SK-N-SH (cell line): ENCODE data around the gene KCNQ5. TPM values are rescaled to one million over a fixed set of nuclear protein-coding genes. Genes with fewer than 3 reads are reported as not detected.

ENCODE experiments used
- CTCF ChIA-PET: fragments of 300-600, 350-600 bp; formaldehyde crosslinking; extraction: SDS; loops from one replicate; lab custom pipeline; 2021; lab: Yijun Ruan, JAX
- POLR2A ChIA-PET: fragments of 350-600 bp; sonication (Branson Sonifier 250); formaldehyde crosslinking; extraction: SDS; loops from one replicate; lab custom pipeline; 2020; ENCODE audit warnings: antibody characterized with exemption, inconsistent platforms; lab: Yijun Ruan, JAX
- DNase-seq: peaks from one replicate; pipeline ENCODE4 v3.0.0; 2012
- H2AFZ ChIP-seq: fragments of 200-600 bp; sonication (generic); 2 replicates; pipeline ENCODE4 v1.8.1; 2016; ENCODE audit warnings: antibody characterized with exemption, mild to moderate bottlenecking, low read depth
- H3F3A ChIP-seq: fragments of 200-600 bp; sonication (generic); replicated peaks from 2 replicates; pipeline ENCODE3; 2016; ENCODE audit warnings: antibody characterized with exemption, mild to moderate bottlenecking; ENCODE audit not compliant: insufficient read depth
- H3K27ac ChIP-seq, 2 experiments: fragments of 200-500 bp in 1 of 2; fragments of 200-600 bp in 1 of 2; sonication (Bioruptor generic) in 1 of 2; sonication (generic), shearing (Covaris generic) in 1 of 2; 2 replicates each; pipeline versions ENCODE4 v1.5.1 to v1.6.1; 2014 to 2016; ENCODE audit warnings: low read depth in 2 of 2, inconsistent platforms in 1 of 2, low read length in 1 of 2, mild to moderate bottlenecking in 1 of 2, mixed read lengths in 1 of 2
- H3K27me3 ChIP-seq: fragments of 200-600 bp; sonication (generic), shearing (Covaris generic); 2 replicates; pipeline ENCODE4 v1.6.1; 2016; ENCODE audit warnings: mixed run types; ENCODE audit not compliant: insufficient read depth
- H3K36me3 ChIP-seq, 2 experiments: fragments of 200-500 bp in 1 of 2; fragments of 200-600 bp in 1 of 2; sonication (Bioruptor generic) in 1 of 2; sonication (generic) in 1 of 2; replicated peaks in 1 of 2; 2 replicates each; pipeline versions ENCODE3 to v1.5.1; 2014 to 2016; ENCODE audit warnings: low read length in 1 of 2, mild to moderate bottlenecking in 1 of 2; ENCODE audit not compliant: insufficient read depth in 2 of 2, control insufficient read depth in 1 of 2
- H3K4me1 ChIP-seq, 2 experiments: fragments of 200-500 bp in 1 of 2; fragments of 200-600 bp in 1 of 2; sonication (Bioruptor generic) in 1 of 2; sonication (generic), shearing (Covaris generic) in 1 of 2; 2 replicates each; pipeline versions ENCODE4 v1.5.1 to v1.6.1; 2014 to 2016; ENCODE audit warnings: low read depth in 1 of 2, low read length in 1 of 2, mixed run types in 1 of 2; ENCODE audit not compliant: insufficient read depth in 2 of 2, control insufficient read depth in 1 of 2
- H3K4me2 ChIP-seq: fragments of 200-600 bp; sonication (generic), shearing (Covaris generic); 2 replicates; pipeline ENCODE4 v1.6.1; 2017; ENCODE audit warnings: mixed run types
- H3K4me3 ChIP-seq, 2 experiments: fragments of 200-500 bp in 1 of 2; fragments of 200-600 bp in 1 of 2; sonication (Bioruptor generic) in 1 of 2; sonication (generic), shearing (Covaris generic) in 1 of 2; 2 replicates each; pipeline versions ENCODE4 v1.5.1 to v1.8.1; 2014 to 2016; ENCODE audit warnings: low read depth in 2 of 2, inconsistent platforms in 1 of 2, low read length in 1 of 2, mild to moderate bottlenecking in 1 of 2, mixed read lengths in 1 of 2, moderate library complexity in 1 of 2
- H3K79me2 ChIP-seq: fragments of 200-600 bp; sonication (generic); 2 replicates; pipeline ENCODE4 v1.8.1; 2017; ENCODE audit warnings: mild to moderate bottlenecking; ENCODE audit not compliant: insufficient read depth
- H3K9ac ChIP-seq: fragments of 200-600 bp; sonication (generic); 2 replicates; pipeline ENCODE4 v1.6.1; 2017; ENCODE audit warnings: mixed run types
- H3K9me2 ChIP-seq: fragments of 200-600 bp; sonication (generic); 2 replicates; pipeline ENCODE4 v1.6.1; 2017; ENCODE audit warnings: mixed run types
- H3K9me3 ChIP-seq: fragments of 200-600 bp; sonication (generic); 2 replicates; pipeline ENCODE4 v1.6.1; 2017; ENCODE audit warnings: mixed run types, mild to moderate bottlenecking, moderate library complexity
- H4K20me1 ChIP-seq: fragments of 200-600 bp; sonication (generic); 2 replicates; pipeline ENCODE4 v1.6.1; 2017; ENCODE audit warnings: mild to moderate bottlenecking, mixed run types; ENCODE audit not compliant: insufficient read depth
- CHD2 ChIP-seq: fragments of 150-350 bp; IDR thresholded peaks from 2 replicates; pipeline ENCODE4 v1.6.1; 2018; ENCODE audit warnings: low read length; ENCODE audit not compliant: partially characterized antibody
- EP300 ChIP-seq, 2 experiments: IDR thresholded peaks; 2 replicates each; pipeline versions ENCODE4 v1.4.0 to v1.6.1; 2012; ENCODE audit warnings: borderline replicate concordance in 1 of 2, low read depth in 1 of 2, low read length in 1 of 2
- EZH2phosphoT487 ChIP-seq: fragments of 200-600 bp; sonication (generic); IDR thresholded peaks from 2 replicates; pipeline ENCODE4 v1.6.1; 2017; ENCODE audit warnings: low read depth, mixed run types, mild to moderate bottlenecking, antibody characterized with exemption, moderate library complexity, borderline replicate concordance
- FOSL2 ChIP-seq: IDR thresholded peaks from 2 replicates; pipeline ENCODE4 v1.4.0; 2012; ENCODE audit warnings: low read depth, mild to moderate bottlenecking, moderate library complexity, borderline replicate concordance
- GABPA ChIP-seq: IDR thresholded peaks from 2 replicates; pipeline ENCODE4 v1.4.0; 2012; ENCODE audit warnings: low read depth, mild to moderate bottlenecking
- JUND ChIP-seq: IDR thresholded peaks from 2 replicates; pipeline ENCODE4 v1.4.0; 2012
- MXI1 ChIP-seq: IDR thresholded peaks from 2 replicates; pipeline ENCODE4 v1.6.1; 2012; ENCODE audit warnings: mild to moderate bottlenecking, low read depth, low read length, improper control_type of control experiment
- NFIC ChIP-seq: IDR thresholded peaks from 2 replicates; pipeline ENCODE4 v1.4.0; 2012; ENCODE audit warnings: borderline replicate concordance
- RFX5 ChIP-seq: IDR thresholded peaks from 2 replicates; pipeline ENCODE4 v1.6.1; 2012; ENCODE audit warnings: mild to moderate bottlenecking, improper control_type of control experiment, low read length
- RXRA ChIP-seq: IDR thresholded peaks from 2 replicates; pipeline ENCODE4 v1.4.0; 2012; ENCODE audit warnings: low read depth, mild to moderate bottlenecking, borderline replicate concordance
- TCF12 ChIP-seq: IDR thresholded peaks from 2 replicates; pipeline ENCODE4 v1.4.0; 2012
- TEAD4 ChIP-seq: IDR thresholded peaks from 2 replicates; pipeline ENCODE4 v1.4.0; 2012; ENCODE audit warnings: mild to moderate bottlenecking, borderline replicate concordance; ENCODE audit not compliant: insufficient read depth
- WGBS: methylation state at CpG from one replicate; pipeline ENCODE4 v1.1.6; 2017; ENCODE audit warnings: low lambda C conversion rate; 5-methylcytosine and 5-hydroxymethylcytosine counted together
- polyA plus RNA-seq, 3 experiments: library from polyadenylated mRNA; depleted of rRNA; stranded (reverse); fragments of >200 nt; gene quantifications; 2 replicates each; pipeline ENCODE4 v1.2.3, GENCODE V29; 2012

Gene KCNQ5
- polyA plus RNA-seq, 1 of the 3 experiments (the other 2 are of a cell fraction), result 3.2 TPM

- H2AFZ ChIP-seq, result no peak overlapping the region
- H3K4me1 ChIP-seq, result peaks cover 0 to 4% of the 10 kb centered on the region in 2 experiments; a peak in 1 of 4 replicates
- H3K9me3 ChIP-seq, result no peaks in the 10 kb centered on the region
- H3K9ac ChIP-seq, result no peak overlapping the region
- 74% methylated on average over 3 of the region's 3 CpGs for WGBS
- H4K20me1 ChIP-seq, result no peaks in the 10 kb centered on the region
- no peak overlapping the region for H3K27ac ChIP-seq
- TF ChIP-seq RXRA (no peak), GABPA (no peak), RFX5 (no peak)
- ChIA-PET CTCF (interaction anchor here (1.4 kb wide), 1 partner anchor 29 kb away, joined by 4 read pairs; no protein-coding TSS in a partner anchor), POLR2A (no interaction called here)
- peaks cover 6% of the 10 kb centered on the region for H3F3A ChIP-seq
- H3K79me2 ChIP-seq, result no peaks in the 10 kb centered on the region
- H3K4me2 ChIP-seq, result no peak overlapping the region
- H3K4me3 ChIP-seq, result no peak overlapping the region
- no peaks in the 10 kb centered on the region for H3K9me2 ChIP-seq
- DNase-seq, result no peak
- peaks cover 0 to 18% of the 10 kb centered on the region in 2 experiments for H3K36me3 ChIP-seq
- no peaks in the 10 kb centered on the region for H3K27me3 ChIP-seq
These were observed 529.9 kb downstream of the KCNQ5 start for GRCh38 chr6:73151732-73152131.

GRCh38 chr6:73152556-73152955, 530.7 kb downstream of the KCNQ5 start:
- Histone ChIP-seq H3K36me3 (peaks cover 0 to 16% of the 10 kb centered on the region in 2 experiments), H3K4me2 (no peak overlapping the region), H2AFZ (no peak overlapping the region), H3K9ac (no peak overlapping the region), H3K4me1 (peaks cover 0 to 4% of the 10 kb centered on the region in 2 experiments; a peak in 1 of 4 replicates), H3K9me3 (no peaks in the 10 kb centered on the region), H3F3A (peaks cover 6% of the 10 kb centered on the region), H4K20me1 (no peaks in the 10 kb centered on the region), H3K4me3 (no peak overlapping the region), H3K79me2 (no peaks in the 10 kb centered on the region), H3K27me3 (no peaks in the 10 kb centered on the region), H3K27ac (no peak overlapping the region), H3K9me2 (no peaks in the 10 kb centered on the region)
- ChIA-PET POLR2A (interaction anchor here (0.6 kb wide), 1 partner anchor 21 kb away, joined by 5 read pairs; no protein-coding TSS in a partner anchor), CTCF (interaction anchor here (0.8 to 1.4 kb wide), 3 partner anchors 11 to 536 kb away, joined by 3 to 4 read pairs (median 3); no protein-coding TSS in a partner anchor)
- DNase-seq, result no peak
- 95% methylated on average over 2 of the region's 2 CpGs for WGBS
- TF ChIP-seq GABPA (no peak), TCF12 (no peak), EZH2phosphoT487 (no peak), MXI1 (no peak), CHD2 (no peak), TEAD4 (no peak), JUND (no peak)

GRCh38 chr6:73152966-73153757, 531.3 kb downstream of the KCNQ5 start:
- no peak overlapping the region for H3K4me2 ChIP-seq
- peaks cover 0 to 15% of the 10 kb centered on the region in 2 experiments for H3K36me3 ChIP-seq
- no peaks in the 10 kb centered on the region for H3K9me3 ChIP-seq
- peak; percentile 28; the same call in 1 of the 2 replicates for TF ChIP-seq NFIC
- TF ChIP-seq FOSL2, result 0 out of 2 replicates have a peak, but pooled peaks have one; percentile 3
- TF ChIP-seq EP300 (IDR thresholded peaks at IDR 0.05; ENCODE audit: borderline replicate concordance in 1 of 2, low read depth in 1 of 2, low read length in 1 of 2), result no peak
- H3K27ac ChIP-seq, result peak overlapping the region in 1 of 2 experiments; percentile 5; a peak in 1 of 4 replicates
- no peaks in the 10 kb centered on the region for H4K20me1 ChIP-seq
- ChIA-PET POLR2A (interaction anchor here (0.6 kb wide), 1 partner anchor 21 kb away, joined by 5 read pairs; no protein-coding TSS in a partner anchor), CTCF (interaction anchor here (0.8 to 1.0 kb wide), 3 partner anchors 12 to 537 kb away, joined by 3 read pairs; no protein-coding TSS in a partner anchor)
- H3K27me3 ChIP-seq, result no peaks in the 10 kb centered on the region
- H3K9ac ChIP-seq, result no peak overlapping the region
- H3K79me2 ChIP-seq, result no peaks in the 10 kb centered on the region
- no peak overlapping the region for H2AFZ ChIP-seq
- peaks cover 0 to 4% of the 10 kb centered on the region in 2 experiments; a peak in 1 of 4 replicates for H3K4me1 ChIP-seq
- H3F3A ChIP-seq, result peaks cover 6% of the 10 kb centered on the region
- DNase-seq, result no peak
- 63% methylated on average over 2 of the region's 2 CpGs for WGBS
- H3K9me2 ChIP-seq, result no peaks in the 10 kb centered on the region
- no peak overlapping the region for H3K4me3 ChIP-seq
